SK-N-DZ (cell line): ENCODE data around the gene MKLN1.

Experiments used
- DNase-seq: peaks from one replicate; pipeline ENCODE4 v3.0.0-alpha.2; 2015; ENCODE audit warnings: low spot score

The MKLN1 gene

GRCh38 chr7:131518626-131519025 is 190.9 kb downstream of the MKLN1 start:
- DNase-seq, result no peak

- DNase-seq, result no peak
Observed at GRCh38 chr7:131521651-131522163, 194.0 kb downstream of the MKLN1 start.

GRCh38 chr7:131522325-131522930 is 194.8 kb downstream of the MKLN1 start:
- DNase-seq, result no peak

DNA sequence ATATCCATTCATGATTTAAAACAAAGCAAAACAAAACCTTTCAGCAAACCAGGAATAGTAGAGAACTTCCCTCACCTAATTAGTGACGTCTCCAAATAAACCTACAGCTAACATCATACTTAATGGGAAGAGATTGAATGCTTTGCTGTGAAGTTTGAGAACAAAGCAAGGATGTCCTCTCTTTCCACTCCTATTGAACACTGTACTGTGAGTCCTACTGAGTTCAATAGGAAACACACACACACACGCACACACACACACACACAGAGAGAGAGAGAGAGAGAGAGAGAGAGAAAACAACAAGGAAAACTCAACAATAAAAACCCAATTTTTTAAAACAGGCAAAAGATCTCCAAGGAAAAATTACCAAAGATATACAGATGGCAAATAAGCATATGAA is 196.4 kb downstream of the MKLN1 start:
- no peak for DNase-seq

- no peak for DNase-seq
Observed at GRCh38 chr7:131524703-131525102, 197.0 kb downstream of the MKLN1 start.

DNA sequence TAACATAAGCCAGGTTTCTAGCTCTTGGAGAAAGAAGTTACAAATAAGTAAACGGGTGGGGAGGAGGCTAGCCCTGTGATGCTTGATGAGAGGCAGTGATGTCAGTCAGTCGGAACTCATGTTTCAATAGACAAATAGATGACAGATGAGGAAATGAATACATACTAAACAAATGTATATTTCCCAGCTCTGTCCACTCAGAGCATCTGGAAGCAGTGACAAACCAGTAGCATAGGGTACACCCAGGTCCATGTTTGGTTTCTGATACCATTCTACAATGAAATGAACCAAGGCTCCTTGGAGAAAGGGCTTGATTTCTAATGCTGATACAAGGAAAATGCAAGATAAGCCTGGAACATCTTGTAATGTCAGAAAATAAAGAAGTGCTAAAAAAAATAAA is 198.1 kb downstream of the MKLN1 start:
- DNase-seq, result no peak

- DNase-seq, result no peak
Observed at GRCh38 chr7:131527456-131527855, 199.8 kb downstream of the MKLN1 start.

- DNase-seq, result no peak
Observed at GRCh38 chr7:131529179-131529578, 201.5 kb downstream of the MKLN1 start.

GRCh38 chr7:131529617-131530016 is 201.9 kb downstream of the MKLN1 start:
- DNase-seq, result no peak

DNA sequence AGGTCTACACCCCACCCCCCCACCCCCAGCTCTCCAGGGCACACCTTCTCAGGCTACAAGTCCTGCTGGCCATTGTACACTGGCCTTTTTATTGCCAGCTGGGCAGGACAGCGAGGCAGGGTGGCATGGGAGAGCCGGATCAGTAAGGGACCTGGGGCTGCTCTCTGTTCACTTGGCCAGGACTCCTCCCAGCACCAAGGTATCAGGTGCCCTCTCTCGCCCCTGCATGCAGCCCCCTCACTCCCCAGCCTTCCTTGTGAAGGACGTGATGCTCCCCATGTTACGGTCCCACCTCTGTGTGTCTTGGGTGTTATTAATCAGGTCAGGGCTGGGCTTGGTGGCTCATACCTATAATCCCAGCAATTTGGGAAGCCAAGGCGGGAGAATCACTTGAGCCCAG is 202.5 kb downstream of the MKLN1 start:
- no peak for DNase-seq

DNA sequence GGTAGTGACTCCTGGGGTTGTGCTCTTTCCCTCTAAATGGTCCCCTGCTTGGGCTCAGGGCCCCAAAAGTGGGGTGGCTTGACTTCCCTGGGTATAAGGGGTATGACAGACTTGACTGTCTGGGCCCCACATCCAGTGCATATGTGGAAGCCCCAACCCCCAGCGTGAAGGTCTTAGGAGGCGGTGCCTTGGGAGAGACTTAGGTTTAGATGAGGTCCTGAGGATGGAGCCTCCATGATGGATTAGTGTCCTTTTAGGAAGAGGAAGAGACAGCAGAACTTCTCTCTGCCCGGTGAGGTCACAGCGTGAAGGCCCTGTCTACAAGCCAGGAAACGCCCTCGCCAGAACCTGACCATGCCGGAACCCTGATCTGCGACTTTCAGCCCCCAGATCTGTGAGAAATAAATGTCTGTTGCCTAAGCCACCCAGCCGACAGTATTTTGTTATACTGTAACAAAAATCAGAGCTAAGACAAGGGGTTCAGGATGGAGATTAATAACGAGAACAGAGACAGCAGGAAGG is 205.0 kb downstream of the MKLN1 start:
- DNase-seq, result no peak

DNA sequence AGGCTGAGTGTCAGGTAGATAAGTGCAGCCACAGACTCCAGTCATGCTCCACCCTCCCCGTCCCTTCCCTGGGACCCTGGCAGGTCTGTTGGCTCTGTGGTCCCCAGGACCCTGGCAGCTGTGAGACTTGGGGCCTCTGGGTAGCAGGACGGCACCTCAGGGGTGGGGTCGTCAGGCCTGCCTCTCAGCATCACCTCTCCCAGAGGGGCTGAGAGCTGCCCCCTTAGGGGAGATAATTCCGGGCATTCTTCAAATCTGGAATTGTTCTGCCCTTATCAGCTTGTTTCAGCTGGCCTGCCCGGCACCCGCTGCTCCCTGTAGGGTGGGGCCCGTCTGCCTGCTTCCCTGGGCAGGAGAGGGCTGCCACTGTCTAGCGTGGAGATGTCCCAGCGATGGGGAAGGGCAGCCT is 205.5 kb downstream of the MKLN1 start:
- DNase-seq, result no peak

DNA sequence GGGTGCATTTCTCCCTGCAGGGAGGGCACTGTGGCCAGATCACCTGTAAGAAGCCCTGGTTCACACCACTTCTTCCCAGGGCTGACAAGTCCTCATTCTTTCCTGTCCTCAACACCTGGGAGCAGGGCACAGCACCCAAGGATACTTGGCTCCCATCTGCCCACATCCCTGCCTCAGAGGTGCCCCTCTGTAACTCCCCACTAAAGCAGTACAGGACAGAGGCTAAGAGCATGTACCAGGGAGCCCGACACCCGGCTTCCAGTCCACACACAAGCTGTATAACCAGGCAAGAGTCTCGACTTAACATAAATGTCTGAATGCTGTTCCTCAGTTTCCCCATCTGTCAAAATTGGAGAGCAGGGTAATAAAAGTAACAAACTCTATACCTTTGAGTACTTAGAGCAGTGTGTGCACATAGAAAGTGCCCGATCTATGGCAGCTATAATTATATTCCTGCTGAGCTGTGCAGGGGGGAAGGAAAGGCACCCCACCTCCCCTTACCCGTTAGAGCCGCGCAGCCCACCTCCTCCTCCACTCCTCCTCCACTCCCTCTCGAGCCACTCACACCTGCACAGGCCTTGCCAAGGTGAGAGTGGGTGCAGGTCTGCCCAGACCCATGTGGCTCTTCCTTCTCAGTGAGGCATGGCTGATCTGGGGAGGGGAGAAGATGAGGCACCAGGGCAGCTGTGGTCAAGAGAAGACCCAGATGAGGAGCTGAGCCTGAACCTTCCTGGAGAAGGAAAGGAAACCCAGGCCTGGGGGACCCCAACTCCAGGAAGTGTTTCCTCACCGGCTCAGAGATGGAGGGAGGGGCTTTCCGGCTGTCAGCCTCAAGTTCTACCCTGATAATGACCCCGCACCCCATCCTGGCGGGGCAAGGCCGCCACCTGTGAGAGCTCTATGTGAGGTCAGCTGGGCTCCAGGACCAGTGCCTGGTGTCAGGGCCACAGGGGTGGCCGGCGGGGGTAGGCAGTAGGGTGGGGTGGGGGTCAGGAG is 206.2 kb downstream of the MKLN1 start:
- DNase-seq, result no peak

GRCh38 chr7:131536361-131536849 is 208.7 kb downstream of the MKLN1 start:
- no peak for DNase-seq

GRCh38 chr7:131537571-131537978 is 209.9 kb downstream of the MKLN1 start:
- no peak for DNase-seq

DNA sequence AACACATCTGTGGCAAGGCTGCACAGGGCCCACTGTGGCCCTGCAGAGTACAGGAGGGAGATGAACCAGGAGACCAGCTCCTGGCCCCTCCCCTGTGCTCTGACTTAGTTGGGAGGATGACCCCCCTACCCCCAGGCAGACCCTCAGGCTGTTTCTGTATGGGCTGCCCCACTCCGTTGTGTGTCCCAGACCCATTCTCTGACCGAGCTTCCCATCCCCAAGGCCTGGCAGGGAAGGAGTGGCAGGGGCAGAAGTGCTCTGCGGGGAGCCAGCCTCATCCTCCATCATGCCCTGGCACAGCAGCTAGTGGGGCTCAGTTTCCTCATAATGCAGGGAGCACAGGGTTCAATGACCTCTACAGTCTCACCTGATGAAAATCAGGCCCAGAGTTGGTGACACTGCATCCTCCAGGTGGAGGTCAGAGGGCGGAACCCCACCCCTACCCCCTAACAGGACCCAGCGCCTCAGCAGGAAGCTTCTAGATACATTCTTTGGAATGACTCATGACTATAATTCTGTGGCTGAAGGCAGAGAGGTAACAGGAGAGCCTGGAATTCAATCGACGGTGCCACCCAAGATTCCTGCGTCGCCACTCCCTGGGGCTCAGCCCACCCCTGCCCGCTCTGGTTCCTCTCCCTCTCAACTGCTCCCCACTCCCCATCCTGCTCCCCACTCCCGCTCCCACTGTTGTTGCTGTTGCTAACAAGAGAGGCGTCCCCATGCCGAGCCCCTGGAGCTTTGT is 210.6 kb downstream of the MKLN1 start:
- no peak for DNase-seq

DNA sequence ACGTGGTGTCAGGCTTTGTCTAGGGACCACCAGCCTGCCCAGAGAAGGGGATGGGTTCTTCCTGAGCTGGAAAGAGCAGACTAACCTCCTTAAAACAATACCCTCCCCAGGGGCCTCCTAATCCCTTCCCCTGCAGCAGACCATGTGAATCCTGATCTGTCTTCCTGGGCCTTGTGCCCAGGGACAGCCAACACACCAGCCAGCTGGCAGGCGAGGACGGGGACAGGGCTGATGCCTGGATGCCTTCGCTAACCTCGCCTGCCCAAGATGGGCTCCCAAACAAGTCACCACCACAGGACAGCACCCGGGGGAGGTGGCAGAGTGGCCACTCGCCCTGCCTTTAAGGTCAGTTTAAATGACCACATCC is 211.1 kb downstream of the MKLN1 start:
- DNase-seq, result no peak

DNA sequence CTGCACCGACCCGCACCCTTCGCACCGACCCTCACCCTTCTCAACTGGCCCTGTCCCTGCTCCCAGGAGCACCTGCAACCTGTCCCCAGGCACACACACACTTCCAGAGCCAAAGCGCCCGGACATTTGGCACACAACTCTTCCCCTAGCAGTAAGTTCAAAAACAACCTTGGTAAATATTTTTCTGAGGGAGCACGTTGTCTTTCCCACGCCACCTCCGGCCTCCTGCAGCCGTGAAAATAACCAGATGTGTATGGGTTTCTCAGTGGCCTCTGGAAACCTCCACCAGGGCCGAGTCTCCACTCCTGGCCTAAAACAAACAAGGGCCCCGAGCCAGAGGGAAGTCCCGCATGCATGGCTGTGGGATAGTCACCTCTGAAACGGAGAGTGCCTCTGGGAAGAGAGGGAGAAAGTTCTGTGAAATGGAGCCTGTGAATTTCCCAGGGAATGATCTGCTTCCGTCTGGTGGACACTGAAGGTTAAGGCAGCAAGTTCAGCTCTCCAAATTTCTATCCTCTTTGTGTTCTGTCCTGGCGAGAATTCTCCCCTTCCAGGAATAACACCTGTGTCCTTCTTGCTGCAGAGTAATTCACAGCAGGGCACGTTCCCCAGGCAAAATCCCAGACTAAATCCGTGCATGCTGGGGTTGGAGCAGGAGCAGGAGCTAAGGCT is 213.0 kb downstream of the MKLN1 start:
- DNase-seq, result no peak

- DNase-seq, result no peak
Observed at GRCh38 chr7:131543298-131543697, 215.6 kb downstream of the MKLN1 start.

- no peak for DNase-seq
Observed at GRCh38 chr7:131544021-131544420, 216.3 kb downstream of the MKLN1 start.
